NCI-H2227 (cell line): ENCODE measurements around the gene LUC7L.
A peak's percentile ranks its signal among the peaks of the same experiment; 100 is the strongest.
"Not testable (repeated sequence)": the region's sequence is repeated elsewhere in the genome, so short reads cannot be mapped to it uniquely, and the experiment has no call there.

ENCODE experiments used
- DNase-seq: peaks from one replicate; lab custom pipeline; 2025; ENCODE audit not compliant: unreplicated experiment; lab: John Stamatoyannopoulos, UW

Gene LUC7L

GRCh38 chr16:180681-181564, 48.3 kb downstream of the LUC7L start:
- peak; percentile 87 for DNase-seq

GRCh38 chr16:180101-180675, 49.1 kb downstream of the LUC7L start, which contains the start of gene HBQ1:
TSS of gene HBQ1 (plus strand) at chr16:180459. CDS start at chr16:180487, 28 bp downstream.
- DNase-seq, result peak; percentile 69

GRCh38 chr16:179211-180092, 49.8 kb downstream of the LUC7L start:
- DNase-seq, result no peak

DNA sequence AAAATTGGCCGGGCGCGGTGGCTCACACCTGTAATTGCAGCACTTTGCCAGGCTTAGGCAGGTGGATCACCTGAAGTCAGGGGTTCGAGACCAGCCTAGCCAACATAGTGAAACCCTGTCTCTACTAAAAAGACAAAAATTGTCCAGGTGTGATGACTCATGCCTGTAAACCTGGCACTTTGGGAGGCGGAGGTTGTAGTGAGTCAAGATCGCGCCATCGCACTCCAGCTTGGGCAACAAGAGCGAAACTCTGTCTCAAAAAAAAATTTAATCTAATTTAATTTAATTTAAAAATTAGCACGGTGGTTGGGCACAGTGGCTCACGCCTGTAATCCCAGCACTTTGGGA, 50.6 kb downstream of the LUC7L start:
- no peak for DNase-seq

DNA sequence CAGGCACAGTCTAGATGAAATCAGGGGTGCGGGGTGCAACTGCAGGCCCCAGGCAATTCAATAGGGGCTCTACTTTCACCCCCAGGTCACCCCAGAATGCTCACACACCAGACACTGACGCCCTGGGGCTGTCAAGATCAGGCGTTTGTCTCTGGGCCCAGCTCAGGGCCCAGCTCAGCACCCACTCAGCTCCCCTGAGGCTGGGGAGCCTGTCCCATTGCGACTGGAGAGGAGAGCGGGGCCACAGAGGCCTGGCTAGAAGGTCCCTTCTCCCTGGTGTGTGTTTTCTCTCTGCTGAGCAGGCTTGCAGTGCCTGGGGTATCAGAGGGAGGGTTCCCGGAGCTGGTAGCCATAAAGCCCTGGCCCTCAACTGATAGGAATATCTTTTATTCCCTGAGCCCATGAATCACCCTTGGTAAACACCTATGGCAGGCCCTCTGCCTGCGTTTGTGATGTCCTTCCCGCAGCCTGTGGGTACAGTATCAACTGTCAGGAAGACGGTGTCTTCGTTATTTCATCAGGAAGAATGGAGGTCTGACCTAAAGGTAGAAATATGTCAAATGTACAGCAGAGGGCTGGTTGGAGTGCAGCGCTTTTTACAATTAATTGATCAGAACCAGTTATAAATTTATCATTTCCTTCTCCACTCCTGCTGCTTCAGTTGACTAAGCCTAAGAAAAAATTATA, 51.1 kb downstream of the LUC7L start:
- no peak for DNase-seq

DNA sequence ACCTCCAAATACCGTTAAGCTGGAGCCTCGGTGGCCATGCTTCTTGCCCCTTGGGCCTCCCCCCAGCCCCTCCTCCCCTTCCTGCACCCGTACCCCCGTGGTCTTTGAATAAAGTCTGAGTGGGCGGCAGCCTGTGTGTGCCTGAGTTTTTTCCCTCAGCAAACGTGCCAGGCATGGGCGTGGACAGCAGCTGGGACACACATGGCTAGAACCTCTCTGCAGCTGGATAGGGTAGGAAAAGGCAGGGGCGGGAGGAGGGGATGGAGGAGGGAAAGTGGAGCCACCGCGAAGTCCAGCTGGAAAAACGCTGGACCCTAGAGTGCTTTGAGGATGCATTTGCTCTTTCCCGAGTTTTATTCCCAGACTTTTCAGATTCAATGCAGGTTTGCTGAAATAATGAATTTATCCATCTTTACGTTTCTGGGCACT, 51.8 kb downstream of the LUC7L start:
- DNase-seq, result no peak

DNA sequence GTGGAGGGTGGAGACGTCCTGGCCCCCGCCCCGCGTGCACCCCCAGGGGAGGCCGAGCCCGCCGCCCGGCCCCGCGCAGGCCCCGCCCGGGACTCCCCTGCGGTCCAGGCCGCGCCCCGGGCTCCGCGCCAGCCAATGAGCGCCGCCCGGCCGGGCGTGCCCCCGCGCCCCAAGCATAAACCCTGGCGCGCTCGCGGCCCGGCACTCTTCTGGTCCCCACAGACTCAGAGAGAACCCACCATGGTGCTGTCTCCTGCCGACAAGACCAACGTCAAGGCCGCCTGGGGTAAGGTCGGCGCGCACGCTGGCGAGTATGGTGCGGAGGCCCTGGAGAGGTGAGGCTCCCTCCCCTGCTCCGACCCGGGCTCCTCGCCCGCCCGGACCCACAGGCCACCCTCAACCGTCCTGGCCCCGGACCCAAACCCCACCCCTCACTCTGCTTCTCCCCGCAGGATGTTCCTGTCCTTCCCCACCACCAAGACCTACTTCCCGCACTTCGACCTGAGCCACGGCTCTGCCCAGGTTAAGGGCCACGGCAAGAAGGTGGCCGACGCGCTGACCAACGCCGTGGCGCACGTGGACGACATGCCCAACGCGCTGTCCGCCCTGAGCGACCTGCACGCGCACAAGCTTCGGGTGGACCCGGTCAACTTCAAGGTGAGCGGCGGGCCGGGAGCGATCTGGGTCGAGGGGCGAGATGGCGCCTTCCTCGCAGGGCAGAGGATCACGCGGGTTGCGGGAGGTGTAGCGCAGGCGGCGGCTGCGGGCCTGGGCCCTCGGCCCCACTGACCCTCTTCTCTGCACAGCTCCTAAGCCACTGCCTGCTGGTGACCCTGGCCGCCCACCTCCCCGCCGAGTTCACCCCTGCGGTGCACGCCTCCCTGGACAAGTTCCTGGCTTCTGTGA, 52.5 kb downstream of the LUC7L start, which contains the start of gene HBA1:
Gene HBA1 (plus strand): TSS at position 204 of the 906 bp plus-strand sequence. CDS start 37 bp downstream, at position 241.
- not testable (repeated sequence) for DNase-seq

- not testable (repeated sequence) for DNase-seq
These were observed 53.2 kb downstream of the LUC7L start for GRCh38 chr16:176006-176405.

- DNase-seq, result no peak
These were observed 54.0 kb downstream of the LUC7L start for GRCh38 chr16:175011-175949.

- DNase-seq, result not testable (repeated sequence)
These were observed 55.1 kb downstream of the LUC7L start for GRCh38 chr16:173928-174769.

DNA sequence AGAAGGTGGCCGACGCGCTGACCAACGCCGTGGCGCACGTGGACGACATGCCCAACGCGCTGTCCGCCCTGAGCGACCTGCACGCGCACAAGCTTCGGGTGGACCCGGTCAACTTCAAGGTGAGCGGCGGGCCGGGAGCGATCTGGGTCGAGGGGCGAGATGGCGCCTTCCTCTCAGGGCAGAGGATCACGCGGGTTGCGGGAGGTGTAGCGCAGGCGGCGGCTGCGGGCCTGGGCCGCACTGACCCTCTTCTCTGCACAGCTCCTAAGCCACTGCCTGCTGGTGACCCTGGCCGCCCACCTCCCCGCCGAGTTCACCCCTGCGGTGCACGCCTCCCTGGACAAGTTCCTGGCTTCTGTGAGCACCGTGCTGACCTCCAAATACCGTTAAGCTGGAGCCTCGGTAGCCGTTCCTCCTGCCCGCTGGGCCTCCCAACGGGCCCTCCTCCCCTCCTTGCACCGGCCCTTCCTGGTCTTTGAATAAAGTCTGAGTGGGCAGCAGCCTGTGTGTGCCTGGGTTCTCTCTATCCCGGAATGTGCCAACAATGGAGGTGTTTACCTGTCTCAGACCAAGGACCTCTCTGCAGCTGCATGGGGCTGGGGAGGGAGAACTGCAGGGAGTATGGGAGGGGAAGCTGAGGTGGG, 55.9 kb downstream of the LUC7L start:
- DNase-seq, result not testable (repeated sequence)

GRCh38 chr16:172374-172941, 56.8 kb downstream of the LUC7L start, which contains the start of gene HBA2:
TSS of gene HBA2 (plus strand) at chr16:172876. CDS start at chr16:172913, 37 bp downstream.
- DNase-seq, result not testable (repeated sequence)

DNA sequence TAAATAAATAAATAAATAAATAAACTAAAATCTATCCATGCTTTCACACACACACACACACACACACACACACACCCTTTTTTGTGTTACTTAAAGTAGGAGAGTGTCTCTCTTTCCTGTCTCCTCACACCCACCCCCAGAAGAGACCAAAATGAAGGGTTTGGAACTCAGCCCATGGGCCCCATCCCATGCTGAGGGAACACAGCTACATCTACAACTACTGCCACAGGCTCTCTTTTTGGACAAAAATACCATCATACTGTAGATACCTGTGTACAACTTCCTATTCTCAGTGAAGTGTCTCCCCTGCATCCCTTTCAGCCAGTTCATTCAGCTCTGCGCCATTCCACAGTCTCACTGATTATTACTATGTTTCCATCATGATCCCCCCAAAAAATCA, 58.5 kb downstream of the LUC7L start:
- no peak for DNase-seq

GRCh38 chr16:170088-170507, 59.2 kb downstream of the LUC7L start:
- DNase-seq, result not testable (repeated sequence)

DNA sequence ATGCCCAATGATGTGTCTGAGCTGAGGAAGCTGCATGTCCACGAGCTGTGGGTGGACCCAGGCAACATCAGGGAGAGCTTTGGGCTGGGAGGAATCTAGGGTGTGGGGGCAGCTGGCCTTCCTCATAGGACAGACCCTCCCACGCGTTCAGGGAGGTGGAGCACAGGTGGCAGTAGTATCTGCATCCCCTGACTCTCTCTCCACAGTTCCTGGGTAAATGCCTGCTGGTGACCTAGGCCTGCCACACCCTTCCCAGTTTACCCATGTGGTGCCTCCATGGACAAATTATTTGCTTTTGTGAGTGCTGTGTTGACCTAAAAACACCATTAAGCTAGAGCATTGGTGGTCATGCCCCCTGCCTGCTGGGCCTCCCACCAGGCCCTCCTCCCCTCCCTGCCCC, 60.2 kb downstream of the LUC7L start:
- no peak for DNase-seq

GRCh38 chr16:168424-168823, 60.8 kb downstream of the LUC7L start:
- DNase-seq, result peak; percentile 33
